GM06990 (cell line): ENCODE data around the gene TBXA2R.

Experiments
- DNase-seq: peaks from one replicate; pipeline ENCODE4 v3.0.0-alpha.2; 2011; ENCODE audit not compliant: insufficient read length; ENCODE audit errors: extremely low read depth
- H3K27me3 ChIP-seq: replicated peaks from 2 replicates; pipeline ENCODE4 v1.6.0; 2011; ENCODE audit warnings: low read length; ENCODE audit not compliant: control insufficient read depth, insufficient read depth
- H3K36me3 ChIP-seq: 2 replicates; pipeline ENCODE4 v1.5.1; 2011; ENCODE audit warnings: low read length; ENCODE audit not compliant: control insufficient read depth, insufficient read depth
- H3K4me3 ChIP-seq: replicated peaks from 2 replicates; pipeline ENCODE4 v1.5.1; 2011; ENCODE audit warnings: low read depth, mild to moderate bottlenecking, control low read depth, low read length
- TF ChIP-seq, protein P1 (sequence below): IDR thresholded peaks from 2 replicates; pipeline ENCODE4 v1.5.1; 2011; ENCODE audit warnings: low read length, control low read depth, mild to moderate bottlenecking, inconsistent platforms; ENCODE audit not compliant: insufficient read depth, poor library complexity, severe bottlenecking

The TBXA2R gene

DNA sequence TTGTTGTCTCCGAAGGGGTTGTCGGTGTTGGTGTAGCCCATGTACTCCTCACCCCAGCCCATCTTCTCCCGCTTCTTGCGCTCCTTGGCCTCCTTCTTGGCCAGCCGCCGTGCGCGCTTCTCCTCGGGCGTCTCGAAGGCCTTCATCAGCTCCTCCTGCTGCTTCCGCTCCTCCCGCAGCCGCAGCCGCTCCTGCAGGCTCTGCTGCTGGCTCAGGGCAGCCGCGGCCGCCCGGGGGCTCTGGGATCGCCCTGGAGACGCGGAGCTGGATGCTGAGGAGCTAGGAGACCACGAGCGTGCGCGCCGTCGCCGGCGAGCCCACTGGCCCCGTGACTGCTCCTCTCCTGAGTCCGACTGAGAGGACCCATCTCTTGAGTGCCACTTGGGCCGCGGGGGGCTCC is 17.0 kb upstream of the TBXA2R start:
- peaks cover 17% of the 10 kb centered on the region for H3K36me3 ChIP-seq
- H3K4me3 ChIP-seq, result no peak overlapping the region
- no peak for DNase-seq

DNA sequence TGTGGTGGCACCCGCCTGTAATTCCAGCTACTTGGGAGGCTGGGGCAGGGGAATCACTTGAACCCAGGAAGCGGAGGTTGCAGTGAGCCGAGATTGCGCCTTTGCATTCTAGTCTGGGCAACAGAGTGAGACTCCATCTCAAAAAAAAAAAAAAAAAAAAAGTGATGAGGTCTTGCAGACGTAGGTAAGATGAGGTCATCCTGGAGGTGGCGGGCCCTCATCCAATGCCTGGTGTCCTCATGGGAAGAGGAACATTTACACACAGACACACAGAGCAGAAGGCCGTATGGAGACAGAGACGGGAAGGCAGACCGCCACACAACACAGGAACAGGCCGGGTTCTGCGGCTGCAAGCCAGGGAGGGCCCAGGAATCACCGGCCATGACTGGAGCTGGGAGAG is 15.5 kb upstream of the TBXA2R start:
- H3K36me3 ChIP-seq, result peaks cover 17% of the 10 kb centered on the region
- TF ChIP-seq, protein P1, sequence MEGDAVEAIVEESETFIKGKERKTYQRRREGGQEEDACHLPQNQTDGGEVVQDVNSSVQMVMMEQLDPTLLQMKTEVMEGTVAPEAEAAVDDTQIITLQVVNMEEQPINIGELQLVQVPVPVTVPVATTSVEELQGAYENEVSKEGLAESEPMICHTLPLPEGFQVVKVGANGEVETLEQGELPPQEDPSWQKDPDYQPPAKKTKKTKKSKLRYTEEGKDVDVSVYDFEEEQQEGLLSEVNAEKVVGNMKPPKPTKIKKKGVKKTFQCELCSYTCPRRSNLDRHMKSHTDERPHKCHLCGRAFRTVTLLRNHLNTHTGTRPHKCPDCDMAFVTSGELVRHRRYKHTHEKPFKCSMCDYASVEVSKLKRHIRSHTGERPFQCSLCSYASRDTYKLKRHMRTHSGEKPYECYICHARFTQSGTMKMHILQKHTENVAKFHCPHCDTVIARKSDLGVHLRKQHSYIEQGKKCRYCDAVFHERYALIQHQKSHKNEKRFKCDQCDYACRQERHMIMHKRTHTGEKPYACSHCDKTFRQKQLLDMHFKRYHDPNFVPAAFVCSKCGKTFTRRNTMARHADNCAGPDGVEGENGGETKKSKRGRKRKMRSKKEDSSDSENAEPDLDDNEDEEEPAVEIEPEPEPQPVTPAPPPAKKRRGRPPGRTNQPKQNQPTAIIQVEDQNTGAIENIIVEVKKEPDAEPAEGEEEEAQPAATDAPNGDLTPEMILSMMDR, result no peak
- H3K27me3 ChIP-seq, result no peaks in the 10 kb centered on the region
- DNase-seq, result no peak
- H3K4me3 ChIP-seq, result no peak overlapping the region

More for the DNA sequence above, 17.0 kb upstream of the TBXA2R start:
- TF ChIP-seq, protein P1, result no peak
- H3K27me3 ChIP-seq, result no peaks in the 10 kb centered on the region

DNA sequence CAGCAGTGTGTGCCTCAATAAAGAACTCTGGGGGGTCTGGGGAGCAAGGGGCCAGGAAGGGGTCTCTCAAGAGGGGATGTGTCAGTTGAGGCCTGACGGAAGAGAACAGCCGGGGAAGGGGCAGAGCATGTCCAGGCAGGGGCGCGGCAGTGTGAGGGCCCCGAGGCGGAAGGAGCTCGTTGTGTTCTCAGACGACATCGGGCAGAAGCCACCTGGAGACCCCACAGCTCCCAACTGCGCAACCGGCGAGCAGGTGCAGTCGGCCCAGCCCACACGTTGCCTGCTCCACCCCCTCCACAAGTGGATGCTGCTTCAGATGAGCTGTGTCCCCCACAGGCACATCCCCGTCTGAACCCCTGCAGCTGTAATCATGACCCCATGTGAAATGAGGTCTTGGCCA is 15.0 kb upstream of the TBXA2R start:
- TF ChIP-seq, protein P1, result no peak
- Histone ChIP-seq H3K4me3 (no peak overlapping the region), H3K36me3 (peaks cover 17% of the 10 kb centered on the region), H3K27me3 (no peaks in the 10 kb centered on the region)
- DNase-seq, result no peak

DNA sequence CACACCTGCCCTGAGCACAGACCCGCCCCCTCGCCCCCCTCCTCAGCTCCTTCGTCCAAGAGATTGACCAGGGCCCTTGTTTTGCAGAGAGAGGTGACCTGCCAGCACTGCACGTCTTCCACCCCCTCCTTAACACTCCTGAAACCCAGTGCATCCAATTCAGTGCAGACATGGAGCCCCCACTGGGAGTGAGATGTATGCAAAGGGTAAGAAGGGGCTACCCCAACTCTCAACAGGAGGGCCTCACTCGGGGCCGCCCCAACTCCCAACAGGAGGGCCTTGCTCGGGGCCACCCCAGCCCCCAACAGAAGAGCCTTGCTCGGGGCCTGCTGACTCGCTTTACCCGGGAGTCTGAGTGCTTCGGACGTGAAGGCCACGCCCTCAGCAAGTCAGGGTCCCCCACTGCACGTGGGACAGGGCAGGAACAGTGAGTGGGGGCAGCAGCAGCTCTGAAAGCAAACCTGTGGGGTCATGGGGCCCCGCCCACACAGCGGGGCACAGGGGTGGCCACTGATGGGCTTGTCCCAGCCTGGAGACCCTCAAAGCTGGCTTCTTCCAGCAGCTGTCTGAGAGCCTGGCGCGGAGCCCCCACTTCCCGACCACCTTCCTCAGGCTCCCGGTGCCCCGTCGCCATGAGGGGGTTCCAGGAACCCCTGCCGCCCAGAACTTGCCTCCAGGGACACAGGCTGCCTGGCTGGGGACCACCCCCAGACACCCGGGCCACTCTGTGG is 14.3 kb upstream of the TBXA2R start:
- no peak overlapping the region for H3K4me3 ChIP-seq
- no peak for DNase-seq
- H3K27me3 ChIP-seq, result no peaks in the 10 kb centered on the region
- TF ChIP-seq, protein P1, result no peak
- peaks cover 17% of the 10 kb centered on the region for H3K36me3 ChIP-seq

DNA sequence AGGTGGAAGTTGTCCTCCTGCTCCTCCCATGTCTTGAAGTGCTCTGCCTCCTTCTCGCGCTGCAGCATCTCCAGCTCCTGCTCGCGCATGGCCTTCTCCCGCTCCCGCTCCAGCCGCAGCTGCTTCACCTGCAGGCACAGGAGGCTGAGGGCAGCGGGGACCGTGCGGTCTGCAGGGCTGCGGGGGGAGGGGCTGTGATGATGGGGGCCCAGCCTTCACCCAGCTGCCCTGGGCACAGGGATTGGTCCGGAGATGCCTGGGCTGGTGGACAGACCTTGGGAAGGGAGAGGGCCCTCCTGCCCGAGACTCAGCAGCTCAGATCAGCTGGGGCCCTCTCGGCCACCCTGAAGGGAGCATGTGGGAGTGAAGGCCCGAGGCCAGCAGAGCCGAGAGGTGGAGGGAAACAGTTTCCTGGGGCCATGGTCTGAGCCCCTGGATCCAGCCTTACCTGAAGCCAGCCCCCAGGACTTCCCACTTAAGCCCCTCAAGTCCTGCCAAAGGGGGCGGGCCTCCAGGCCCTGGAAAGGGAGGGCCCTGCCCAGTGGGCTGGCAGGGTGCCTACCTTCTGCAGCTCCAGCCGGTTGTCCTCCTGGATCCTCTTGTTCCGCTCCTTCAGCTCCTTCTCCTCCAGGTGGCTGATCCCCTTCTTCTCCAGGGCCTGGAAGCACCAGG is 13.6 kb upstream of the TBXA2R start:
- peaks cover 18% of the 10 kb centered on the region for H3K36me3 ChIP-seq

More for the DNA sequence above, 13.6 kb upstream of the TBXA2R start:
- TF ChIP-seq, protein P1, result no peak
- Histone ChIP-seq H3K4me3 (no peak overlapping the region), H3K27me3 (no peaks in the 10 kb centered on the region)
- DNase-seq, result no peak
